ENCODE data around the gene TOLLIP. TPM values are rescaled to one million over a fixed set of nuclear protein-coding genes. Genes with fewer than 3 reads are reported as not detected.

TOLLIP gene
- total RNA-seq, 1 experiment from 2014 or later, result 29.5 TPM

GRCh38 chr11:1278766-1279673, 30.4 kb downstream of the TOLLIP start:
- Histone ChIP-seq H3K4me1 (replicated peaks; ENCODE audit: insufficient read depth) (no peaks in the 10 kb centered on the region), H2AFZ (no peak overlapping the region), H3K9me3 (ENCODE audit: insufficient read depth, low read depth) (no peaks in the 10 kb centered on the region), H3K27ac (no peak overlapping the region), H3F3A (ENCODE audit: insufficient read depth, low read depth) (no peaks in the 10 kb centered on the region), H3K79me2 (ENCODE audit: low read depth) (no peaks in the 10 kb centered on the region), H3K36me3 (ENCODE audit: low read depth) (no peaks in the 10 kb centered on the region), H3K4me3 (no peak overlapping the region), H3K27me3 (ENCODE audit: insufficient read depth, low read depth) (no peaks in the 10 kb centered on the region), H3K4me2 (no peak overlapping the region), H4K20me1 (ENCODE audit: insufficient read depth) (no peaks in the 10 kb centered on the region), H3K9me2 (ENCODE audit: insufficient read depth) (no peaks in the 10 kb centered on the region)
- no TSS peak for BruUV-seq (replicated peaks)
- DNase-seq, result no peak
- TF ChIP-seq EZH2 (IDR thresholded peaks at IDR 0.05; ENCODE audit: low read depth), result no peak
- TF ChIP-seq CTCF (conservative IDR thresholded peaks at IDR 0.05), result no peak
- ChIA-PET POLR2A (ENCODE audit: unreplicated experiment) (no interaction called here), CTCF (no interaction called here)
- intact Hi-C loops (cut with micrococcal nuclease; ENCODE audit: unreplicated experiment), result no loop called here

GRCh38 chr11:1277936-1278512, 31.4 kb downstream of the TOLLIP start:
- TF ChIP-seq EZH2 (IDR thresholded peaks at IDR 0.05; ENCODE audit: low read depth) (no peak), CTCF (conservative IDR thresholded peaks at IDR 0.05) (no peak)
- CTCF ChIA-PET, result no interaction called here
- intact Hi-C loops (cut with micrococcal nuclease; ENCODE audit: unreplicated experiment), result no loop called here
- Histone ChIP-seq H3K79me2 (ENCODE audit: low read depth) (no peaks in the 10 kb centered on the region), H2AFZ (no peak overlapping the region), H3K27ac (no peak overlapping the region), H3K9me3 (ENCODE audit: insufficient read depth, low read depth) (no peaks in the 10 kb centered on the region), H3F3A (ENCODE audit: insufficient read depth, low read depth) (no peaks in the 10 kb centered on the region), H4K20me1 (ENCODE audit: insufficient read depth) (no peaks in the 10 kb centered on the region), H3K4me1 (replicated peaks; ENCODE audit: insufficient read depth) (no peaks in the 10 kb centered on the region), H3K36me3 (ENCODE audit: low read depth) (no peaks in the 10 kb centered on the region), H3K9me2 (ENCODE audit: insufficient read depth) (no peaks in the 10 kb centered on the region), H3K27me3 (ENCODE audit: insufficient read depth, low read depth) (no peaks in the 10 kb centered on the region), H3K4me3 (no peak overlapping the region), H3K4me2 (no peak overlapping the region)
- no peak for DNase-seq
- POLR2A ChIA-PET (ENCODE audit: unreplicated experiment), result no interaction called here
- BruUV-seq (replicated peaks), result no TSS peak

- intact Hi-C loops (cut with micrococcal nuclease; ENCODE audit: unreplicated experiment), result no loop called here
- POLR2A ChIA-PET (ENCODE audit: unreplicated experiment), result no interaction called here
- TF ChIP-seq CTCF (conservative IDR thresholded peaks at IDR 0.05) (no peak), EZH2 (IDR thresholded peaks at IDR 0.05; ENCODE audit: low read depth) (no peak)
- CTCF ChIA-PET, result no interaction called here
- Histone ChIP-seq H3K4me3 (no peak overlapping the region), H3K4me1 (replicated peaks; ENCODE audit: insufficient read depth) (no peaks in the 10 kb centered on the region), H3K4me2 (no peak overlapping the region), H3F3A (ENCODE audit: insufficient read depth, low read depth) (no peaks in the 10 kb centered on the region), H2AFZ (no peak overlapping the region), H3K9me2 (ENCODE audit: insufficient read depth) (no peaks in the 10 kb centered on the region), H3K27me3 (ENCODE audit: insufficient read depth, low read depth) (no peaks in the 10 kb centered on the region), H4K20me1 (ENCODE audit: insufficient read depth) (peaks cover 4% of the 10 kb centered on the region; the same call in 1 of the 2 replicates), H3K27ac (no peak overlapping the region), H3K79me2 (ENCODE audit: low read depth) (no peaks in the 10 kb centered on the region), H3K36me3 (ENCODE audit: low read depth) (no peaks in the 10 kb centered on the region), H3K9me3 (ENCODE audit: insufficient read depth, low read depth) (no peaks in the 10 kb centered on the region)
- DNase-seq, result no peak
- no TSS peak for BruUV-seq (replicated peaks)
Measured at GRCh38 chr11:1276866-1277615, 32.4 kb downstream of the TOLLIP start.
